Stimulated activated CD4-positive, alpha-beta T cell treated with anti-CD3 and anti-CD28 coated beads, Interleukin-1b, Interleukin-23, amount 100 ng/mL, for 24 hours (primary cell): ENCODE results near the gene TOGARAM1.
A peak's percentile ranks its signal among the peaks of the same experiment; 100 is the strongest.

Experiments used
- DNase-seq, 4 experiments: peaks; one replicate each; pipeline ENCODE4 v3.0.0-alpha.2; 2020; ENCODE audit warnings: low read depth in 4 of 4, low spot score in 1 of 4

The TOGARAM1 gene

DNA sequence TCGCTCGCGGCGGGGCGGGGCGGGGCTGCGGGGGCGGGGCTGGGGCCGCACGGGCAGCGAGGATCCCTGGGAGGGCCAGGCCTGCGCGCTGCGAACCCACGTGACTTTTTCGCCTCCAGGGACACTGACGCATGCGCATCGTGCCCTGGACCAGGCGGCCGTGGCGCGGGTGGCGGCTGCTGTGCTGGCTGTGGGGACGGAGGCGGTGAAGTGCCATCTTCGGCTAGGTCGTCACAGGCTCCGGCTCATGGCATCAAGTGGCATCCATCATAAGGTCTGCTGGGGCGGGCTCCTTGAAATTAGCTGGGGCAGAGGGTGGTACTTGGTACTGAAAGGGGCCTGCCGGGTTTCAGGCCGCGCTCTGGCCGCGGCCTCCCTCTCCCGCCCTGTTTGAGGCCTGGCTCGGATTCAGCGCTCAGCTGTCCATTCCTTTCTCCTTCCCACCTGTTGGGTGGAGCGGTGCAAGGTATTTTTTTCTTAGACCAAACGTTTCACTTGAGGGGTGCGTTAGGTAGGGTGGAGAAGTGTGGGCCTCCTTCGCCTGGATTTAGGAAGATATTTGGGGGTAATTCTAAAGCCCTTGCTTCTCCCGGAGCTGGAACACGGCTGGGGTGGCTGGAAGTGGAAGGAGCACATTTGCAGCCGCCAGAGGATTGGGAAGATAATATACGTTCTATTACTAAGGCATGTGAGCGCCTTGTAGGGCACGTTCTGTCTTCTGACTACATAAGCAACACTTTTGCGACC lies 122.2 kb downstream of the TOGARAM1 start, which contains the start of gene PRPF39:
Gene PRPF39 (plus strand): TSS at position 141 of the 747 bp plus-strand sequence. CDS start 11,124 bp downstream, outside the sequence.
- peak; percentile 86 to 93 (median 92) for DNase-seq

- no peak for DNase-seq
Measured at GRCh38 chr14:45084946-45085346, 123.0 kb downstream of the TOGARAM1 start.

- no peak for DNase-seq
Measured at GRCh38 chr14:45089813-45090212, 127.8 kb downstream of the TOGARAM1 start.

DNA sequence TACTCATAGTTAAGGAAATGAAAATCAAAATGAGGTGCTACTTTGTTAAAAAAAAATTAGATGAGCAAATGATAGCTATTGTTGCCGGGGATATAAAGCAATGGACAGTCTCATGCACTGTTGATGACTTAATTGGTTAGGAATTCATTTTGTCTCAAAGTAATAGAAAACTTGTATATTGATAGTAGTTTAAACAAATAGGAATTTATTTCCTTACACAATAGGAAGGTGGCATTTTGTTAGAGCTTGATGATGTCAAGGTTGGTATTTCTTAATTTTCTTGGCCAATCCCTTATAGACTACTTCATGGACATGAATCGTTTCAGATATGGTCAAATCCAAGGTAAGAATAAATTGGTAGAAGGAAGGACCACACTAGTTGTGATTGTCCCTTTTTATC lies 129.7 kb downstream of the TOGARAM1 start:
- no peak for DNase-seq

DNA sequence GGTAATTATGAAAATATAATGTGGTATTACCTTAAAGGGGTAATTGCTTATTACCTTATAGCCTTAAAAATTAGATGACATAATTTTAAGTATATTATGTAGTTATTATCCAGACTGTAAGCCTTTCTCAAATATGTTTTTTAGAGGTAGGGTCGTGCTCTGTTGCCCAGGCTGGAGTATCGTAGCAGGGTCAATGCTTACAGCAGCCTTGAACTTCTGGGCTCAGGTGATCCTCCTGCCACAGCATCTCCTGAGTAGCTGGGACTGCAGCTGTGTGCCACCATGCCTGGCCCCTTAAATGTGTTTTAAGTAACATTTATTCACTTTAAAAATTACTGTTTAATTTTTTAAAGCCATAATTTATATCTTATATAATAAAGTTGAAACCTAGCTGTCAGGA lies 132.3 kb downstream of the TOGARAM1 start:
- no peak for DNase-seq

DNA sequence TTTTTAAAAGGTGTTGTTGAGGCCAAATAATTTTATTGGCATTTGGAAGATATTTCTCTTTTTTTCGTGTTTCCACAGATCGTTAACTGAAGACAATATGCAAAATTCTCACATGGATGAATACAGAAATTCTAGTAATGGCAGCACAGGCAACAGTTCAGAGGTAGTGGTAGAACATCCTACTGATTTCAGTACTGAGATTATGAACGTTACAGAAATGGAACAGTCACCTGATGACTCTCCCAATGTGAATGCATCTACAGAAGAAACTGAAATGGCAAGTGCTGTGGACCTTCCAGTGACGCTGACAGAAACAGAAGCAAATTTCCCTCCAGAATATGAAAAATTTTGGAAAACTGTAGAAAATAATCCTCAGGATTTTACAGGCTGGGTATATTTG lies 133.2 kb downstream of the TOGARAM1 start:
- DNase-seq = no peak

DNA sequence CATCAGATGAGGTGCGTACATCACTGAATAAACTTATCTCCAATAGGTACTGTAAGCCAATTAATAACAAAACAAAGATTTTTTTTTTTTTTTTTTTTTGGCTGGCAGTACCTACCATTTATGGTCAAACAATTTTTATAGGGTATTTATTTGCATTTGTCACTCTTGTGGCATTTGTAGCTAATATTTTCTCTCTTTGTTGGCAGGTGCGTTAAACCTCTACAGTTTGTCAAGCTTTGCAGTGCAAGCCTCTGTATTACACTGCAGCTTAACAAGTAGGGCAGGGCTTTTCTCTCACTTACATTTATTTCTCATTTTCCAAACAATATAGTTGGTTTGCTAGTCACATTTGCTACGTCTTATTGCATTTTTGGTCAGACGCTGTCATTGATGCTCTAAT lies 134.2 kb downstream of the TOGARAM1 start:
- DNase-seq = no peak

GRCh38 chr14:45103806-45104205 lies 141.8 kb downstream of the TOGARAM1 start:
- no peak for DNase-seq

DNA sequence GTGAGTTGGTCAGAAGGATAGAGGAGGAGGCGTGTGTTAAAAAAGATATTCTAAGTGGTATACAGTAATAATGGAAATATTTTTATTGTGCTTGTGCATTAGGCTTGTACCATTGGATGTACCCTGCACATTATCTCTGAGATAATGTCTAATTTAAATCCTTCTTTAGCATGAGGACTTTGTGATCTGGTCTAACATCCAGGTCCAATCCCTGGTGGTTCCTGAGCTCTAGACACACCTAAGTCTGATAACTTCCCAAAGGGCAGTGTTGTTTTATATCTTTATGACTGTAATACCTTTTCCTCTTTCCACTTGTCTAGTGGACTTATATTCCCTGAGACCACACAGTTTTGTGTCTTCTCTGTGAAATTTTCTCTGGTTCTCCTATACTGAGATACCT lies 142.6 kb downstream of the TOGARAM1 start:
- DNase-seq = no peak

DNA sequence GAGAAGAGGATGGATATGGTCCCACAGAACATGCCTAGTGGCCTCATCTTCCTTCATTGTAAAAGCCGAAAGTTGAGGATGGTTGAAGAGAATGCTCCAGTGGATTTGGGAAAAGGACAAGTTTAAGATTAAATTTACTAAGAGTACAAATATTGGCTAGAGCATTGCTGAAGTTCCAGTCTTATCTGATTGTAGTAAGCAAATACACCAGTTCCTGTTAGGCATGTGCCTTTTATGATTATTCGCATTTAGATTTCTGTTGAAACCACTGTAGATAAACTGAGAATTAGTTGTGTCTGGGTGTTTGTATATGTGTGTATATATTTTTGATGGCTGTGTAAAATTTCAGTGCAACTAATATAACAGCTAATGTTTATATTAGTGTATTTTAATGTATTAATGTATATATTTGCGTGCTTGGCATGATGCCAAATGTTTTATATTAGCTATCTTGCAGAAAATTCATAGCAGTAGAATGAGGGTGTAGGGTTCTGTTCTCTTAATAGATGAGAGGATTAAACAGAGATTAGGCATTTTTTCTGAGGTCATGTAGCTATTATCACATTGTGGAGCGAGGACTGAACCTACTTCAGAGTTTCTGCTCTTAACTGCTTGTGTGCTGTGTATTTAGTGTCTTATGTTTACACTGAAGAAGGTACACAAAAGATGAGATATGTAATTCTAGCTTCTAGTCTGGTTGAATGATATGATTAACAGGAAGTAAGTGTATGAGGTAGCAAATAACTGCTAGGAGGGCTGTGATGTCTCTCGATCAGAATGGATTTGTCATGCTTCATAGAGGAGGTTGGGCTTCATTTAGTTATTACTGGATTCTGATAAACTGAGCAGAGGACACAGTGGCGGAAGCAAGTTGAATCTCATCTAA lies 151.1 kb downstream of the TOGARAM1 start:
- no peak for DNase-seq

GRCh38 chr14:45114327-45114726 lies 152.3 kb downstream of the TOGARAM1 start:
- DNase-seq = no peak

GRCh38 chr14:45118594-45118993 lies 156.6 kb downstream of the TOGARAM1 start:
- no peak for DNase-seq

GRCh38 chr14:45120096-45120495 lies 158.1 kb downstream of the TOGARAM1 start:
- no peak for DNase-seq

GRCh38 chr14:45123271-45123670 lies 161.3 kb downstream of the TOGARAM1 start:
- DNase-seq = no peak
